ENCODE data around the gene CD40LG. TPM values are rescaled to one million over a fixed set of nuclear protein-coding genes. Genes with fewer than 3 reads are reported as not detected.

Gene CD40LG
- total RNA-seq, 1 donor from 2014 or later = not detected

- TF ChIP-seq CTCF (conservative IDR thresholded peaks at IDR 0.05; ENCODE audit: low read depth, low read length) = no peak
- no peak for DNase-seq (ENCODE audit: low read depth)
- H3K4me3 ChIP-seq (ENCODE audit: low read depth, low read length) = no peak overlapping the region
Observed at GRCh38 chrX:136660896-136661295, 12.9 kb downstream of the CD40LG start.

- H3K4me3 ChIP-seq (ENCODE audit: low read depth, low read length) = no peak overlapping the region
- DNase-seq (ENCODE audit: low read depth) = no peak
- no peak for TF ChIP-seq CTCF (conservative IDR thresholded peaks at IDR 0.05; ENCODE audit: low read depth, low read length)
Observed at GRCh38 chrX:136662104-136662503, 14.1 kb downstream of the CD40LG start.

GRCh38 chrX:136662976-136663375, 15.0 kb downstream of the CD40LG start:
- TF ChIP-seq CTCF (conservative IDR thresholded peaks at IDR 0.05; ENCODE audit: low read depth, low read length) = no peak
- H3K4me3 ChIP-seq (ENCODE audit: low read depth, low read length) = no peak overlapping the region
- DNase-seq (ENCODE audit: low read depth) = no peak

- H3K4me3 ChIP-seq (ENCODE audit: low read depth, low read length) = no peak overlapping the region
- TF ChIP-seq CTCF (conservative IDR thresholded peaks at IDR 0.05; ENCODE audit: low read depth, low read length) = no peak
- no peak for DNase-seq (ENCODE audit: low read depth)
Observed at GRCh38 chrX:136665258-136665900, 17.4 kb downstream of the CD40LG start.

- no peak for TF ChIP-seq CTCF (conservative IDR thresholded peaks at IDR 0.05; ENCODE audit: low read depth, low read length)
- no peak for DNase-seq (ENCODE audit: low read depth)
- H3K4me3 ChIP-seq (ENCODE audit: low read depth, low read length) = no peak overlapping the region
Observed at GRCh38 chrX:136666088-136666487, 18.1 kb downstream of the CD40LG start.

GRCh38 chrX:136667446-136668168, 19.6 kb downstream of the CD40LG start:
- H3K4me3 ChIP-seq (ENCODE audit: low read depth, low read length) = no peak overlapping the region
- DNase-seq (ENCODE audit: low read depth) = no peak
- TF ChIP-seq CTCF (conservative IDR thresholded peaks at IDR 0.05; ENCODE audit: low read depth, low read length) = no peak

Measured in epithelial cell of proximal tubule (primary cell).